ENCODE results near the gene MED19.

DNA sequence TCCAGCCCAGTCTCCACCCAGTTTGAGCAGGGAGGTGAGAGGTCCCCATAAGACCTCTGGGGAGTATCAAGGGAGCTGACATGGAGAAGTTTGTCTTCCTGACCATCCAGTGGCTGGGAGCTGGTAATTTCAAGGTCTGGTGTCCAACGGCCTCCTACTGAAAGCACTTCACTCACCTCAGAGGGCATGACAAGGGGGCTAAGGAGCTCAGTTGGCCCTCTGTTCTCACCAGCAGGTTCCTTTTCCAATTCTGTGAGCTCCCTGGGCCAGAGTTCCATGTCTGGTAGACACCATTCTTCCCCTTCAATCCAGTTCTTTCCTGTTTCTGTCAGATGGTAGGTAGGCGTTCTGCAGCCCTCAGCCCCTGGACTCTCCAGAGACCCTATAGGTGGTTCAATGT lies 32.3 kb upstream of the MED19 start:
- TF ChIP-seq, protein P1, sequence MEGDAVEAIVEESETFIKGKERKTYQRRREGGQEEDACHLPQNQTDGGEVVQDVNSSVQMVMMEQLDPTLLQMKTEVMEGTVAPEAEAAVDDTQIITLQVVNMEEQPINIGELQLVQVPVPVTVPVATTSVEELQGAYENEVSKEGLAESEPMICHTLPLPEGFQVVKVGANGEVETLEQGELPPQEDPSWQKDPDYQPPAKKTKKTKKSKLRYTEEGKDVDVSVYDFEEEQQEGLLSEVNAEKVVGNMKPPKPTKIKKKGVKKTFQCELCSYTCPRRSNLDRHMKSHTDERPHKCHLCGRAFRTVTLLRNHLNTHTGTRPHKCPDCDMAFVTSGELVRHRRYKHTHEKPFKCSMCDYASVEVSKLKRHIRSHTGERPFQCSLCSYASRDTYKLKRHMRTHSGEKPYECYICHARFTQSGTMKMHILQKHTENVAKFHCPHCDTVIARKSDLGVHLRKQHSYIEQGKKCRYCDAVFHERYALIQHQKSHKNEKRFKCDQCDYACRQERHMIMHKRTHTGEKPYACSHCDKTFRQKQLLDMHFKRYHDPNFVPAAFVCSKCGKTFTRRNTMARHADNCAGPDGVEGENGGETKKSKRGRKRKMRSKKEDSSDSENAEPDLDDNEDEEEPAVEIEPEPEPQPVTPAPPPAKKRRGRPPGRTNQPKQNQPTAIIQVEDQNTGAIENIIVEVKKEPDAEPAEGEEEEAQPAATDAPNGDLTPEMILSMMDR (IDR thresholded peaks at IDR 0.05): no peak
- no peak for TF ChIP-seq POLR2A (IDR thresholded peaks at IDR 0.05)

Data from testis (tissue), 2 donors.